GM12875 (cell line): ENCODE measurements around the gene HRH3.

ENCODE experiments used
- H3K4me3 ChIP-seq: one replicate; pipeline ENCODE4 v1.5.1; 2011; ENCODE audit warnings: low read depth, low read length, control low read depth
- CTCF ChIP-seq: IDR thresholded peaks from 2 replicates; pipeline ENCODE4 v1.5.1; 2011; ENCODE audit warnings: low read depth, mild to moderate bottlenecking, control low read depth, inconsistent platforms, low read length, moderate library complexity, borderline replicate concordance; ENCODE audit not compliant: insufficient read depth

Gene HRH3

GRCh38 chr20:62190639-62191411 lies 29.3 kb downstream of the HRH3 start:
- H3K4me3 ChIP-seq = no peak overlapping the region
- TF ChIP-seq CTCF = no peak

GRCh38 chr20:62186887-62187866 lies 32.9 kb downstream of the HRH3 start:
- no peak overlapping the region for H3K4me3 ChIP-seq
- TF ChIP-seq CTCF = no peak

GRCh38 chr20:62186096-62186426 lies 34.0 kb downstream of the HRH3 start:
- H3K4me3 ChIP-seq = no peak overlapping the region
- no peak for TF ChIP-seq CTCF

- peak overlapping the region; percentile 94 for H3K4me3 ChIP-seq
- no peak for TF ChIP-seq CTCF
Observed at GRCh38 chr20:62183426-62184142, 36.5 kb downstream of the HRH3 start.

GRCh38 chr20:62182469-62183425 lies 37.3 kb downstream of the HRH3 start, which contains the start of gene MTG2:
MTG2 (plus strand) TSS chr20:62183028; CDS start chr20:62193421, 10,393 bp downstream.
- peak within 1 kb of the TSS; percentile 94 for H3K4me3 ChIP-seq
- TF ChIP-seq CTCF = no peak

GRCh38 chr20:62181808-62182207 lies 38.3 kb downstream of the HRH3 start:
- TF ChIP-seq CTCF = no peak
- H3K4me3 ChIP-seq = no peak overlapping the region
